Measurements from ENCODE around the gene MEGF6.

Gene MEGF6

DNA sequence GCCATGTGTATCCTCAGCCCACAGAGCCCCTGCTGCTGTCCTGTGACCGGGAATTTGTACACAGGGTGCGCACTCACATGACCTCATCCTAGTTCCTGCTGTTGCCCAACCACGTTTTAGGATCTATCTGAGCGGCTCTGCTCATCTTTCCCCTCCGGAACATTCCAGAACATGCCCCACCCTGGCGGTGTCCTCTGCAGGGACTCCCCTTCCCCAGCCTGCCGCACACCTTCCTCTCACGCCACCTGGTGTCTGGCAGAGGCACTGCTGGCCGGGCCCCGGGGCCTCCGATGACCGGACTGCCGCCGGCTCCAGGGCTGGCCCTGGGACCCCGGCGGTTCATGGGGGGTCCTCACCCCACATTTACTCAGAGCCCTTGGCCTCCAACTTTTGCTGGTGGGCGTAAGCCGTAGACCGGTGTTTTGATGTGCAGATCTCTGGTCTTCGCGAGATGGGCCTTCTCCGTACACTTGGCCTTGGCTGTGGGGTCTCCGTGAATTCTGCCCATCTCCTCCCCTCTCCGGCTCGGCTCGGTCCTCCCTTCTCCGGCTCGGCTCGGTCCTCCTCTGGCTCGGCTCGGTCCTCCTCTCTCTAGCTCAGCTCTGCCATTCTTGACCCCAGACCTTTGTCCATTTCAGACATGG, 127.4 kb downstream of the MEGF6 start:
- TF ChIP-seq POLR2A (IDR thresholded peaks at IDR 0.05; ENCODE audit: low read length) = no peak
- no peak for TF ChIP-seq GATA1 (IDR thresholded peaks at IDR 0.05; ENCODE audit: low read depth, low read length)
- DNase-seq = peak in 1 of 2 experiments; percentile 39

DNA sequence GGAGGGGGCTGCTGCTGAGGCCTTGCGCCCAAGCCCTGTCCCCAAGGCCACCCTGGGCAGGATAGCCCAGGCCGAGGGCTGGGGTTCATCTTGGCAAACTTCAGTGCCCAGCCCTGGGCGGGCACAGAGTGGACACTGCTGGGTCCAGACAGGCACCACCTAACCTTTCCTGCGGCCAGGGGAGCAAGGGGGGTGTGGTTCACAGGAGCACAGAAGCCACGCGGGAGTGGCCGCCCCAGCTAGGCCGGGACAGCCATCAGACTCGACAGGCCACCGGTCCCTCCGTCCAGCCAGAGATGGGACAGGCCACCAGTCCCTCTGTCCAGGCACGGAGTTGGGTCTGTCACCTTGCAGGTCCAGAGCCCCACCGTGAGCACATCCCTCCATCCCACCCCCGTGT, 127.9 kb downstream of the MEGF6 start:
- no peak for TF ChIP-seq POLR2A (IDR thresholded peaks at IDR 0.05; ENCODE audit: low read length)
- TF ChIP-seq GATA1 (IDR thresholded peaks at IDR 0.05; ENCODE audit: low read depth, low read length) = no peak
- DNase-seq = no peak

DNA sequence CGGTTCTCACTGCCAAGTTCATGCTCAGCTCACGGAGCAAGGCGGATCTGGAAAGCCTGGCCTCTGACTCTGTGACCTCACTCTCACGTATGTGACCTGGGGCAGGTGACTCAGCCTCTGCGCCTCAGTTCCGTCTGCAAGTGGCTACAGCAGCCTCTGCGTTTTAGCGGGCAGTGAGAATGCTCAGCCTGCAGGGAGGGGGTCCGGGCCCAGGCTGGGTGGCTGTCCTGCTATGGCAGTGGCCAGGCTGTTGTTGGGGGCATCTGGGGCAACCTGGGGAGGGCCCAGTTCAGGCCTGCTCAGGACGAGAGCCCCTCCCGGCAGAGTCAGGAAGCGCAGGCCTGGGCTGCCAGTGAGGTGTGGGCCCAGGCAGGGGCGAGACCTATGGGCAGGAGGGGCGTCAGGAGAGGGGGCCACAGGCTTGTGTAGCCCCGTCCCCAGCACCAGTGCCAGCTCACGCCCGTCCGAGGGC, 128.9 kb downstream of the MEGF6 start:
- TF ChIP-seq GATA1 (IDR thresholded peaks at IDR 0.05; ENCODE audit: low read depth, low read length) = no peak
- no peak for TF ChIP-seq POLR2A (IDR thresholded peaks at IDR 0.05; ENCODE audit: low read length)
- DNase-seq = no peak

DNA sequence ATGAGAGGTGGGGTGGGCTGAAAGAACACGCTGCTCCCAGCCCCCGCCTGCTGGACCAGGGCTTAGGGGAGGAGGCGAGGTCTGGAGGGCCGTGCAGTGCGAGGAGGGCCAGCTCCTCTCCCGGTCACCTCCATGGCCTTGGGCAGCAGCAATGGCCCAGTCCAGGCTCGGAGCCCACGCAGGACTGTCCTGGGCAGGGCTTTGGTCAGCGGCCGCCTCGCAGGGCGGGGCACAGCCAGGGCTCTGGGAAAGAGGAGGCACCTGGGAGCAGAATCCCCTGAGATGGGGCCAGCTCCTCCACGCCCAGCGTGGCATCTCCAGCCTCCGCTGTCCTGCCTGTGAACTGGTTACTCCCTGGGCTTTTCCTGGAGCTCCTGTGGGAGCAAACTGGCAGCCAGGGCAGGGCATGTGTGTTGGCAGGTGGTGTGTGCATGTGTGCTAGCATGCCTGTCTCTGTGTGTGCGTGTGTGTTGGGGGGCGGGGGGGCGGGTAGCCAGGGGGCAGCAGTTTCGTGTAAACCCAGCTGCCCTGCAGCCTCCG, 129.4 kb downstream of the MEGF6 start:
- DNase-seq = no peak
- TF ChIP-seq POLR2A (IDR thresholded peaks at IDR 0.05; ENCODE audit: low read length) = no peak
- TF ChIP-seq GATA1 (IDR thresholded peaks at IDR 0.05; ENCODE audit: low read depth, low read length) = no peak

DNA sequence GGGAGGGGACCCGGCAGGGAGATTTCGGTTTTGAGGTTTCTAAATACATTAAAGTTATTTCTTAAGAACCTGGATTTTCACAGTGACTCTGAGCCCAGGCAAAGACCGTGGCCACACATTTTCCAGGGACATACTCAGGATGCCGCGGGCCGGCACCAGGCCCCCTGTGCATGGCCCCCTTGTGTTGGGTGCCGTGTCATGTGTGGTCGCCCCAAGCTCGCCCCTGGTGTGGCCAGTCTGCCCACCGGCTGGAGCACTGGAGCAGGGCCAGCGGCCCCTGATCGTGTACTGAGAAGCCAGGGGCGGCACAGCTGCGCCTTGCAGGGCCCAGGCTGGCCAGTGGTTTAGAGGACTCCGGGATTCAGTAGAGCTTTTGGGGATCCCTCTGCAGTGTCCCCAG, 130.3 kb downstream of the MEGF6 start:
- no peak for DNase-seq
- no peak for TF ChIP-seq GATA1 (IDR thresholded peaks at IDR 0.05; ENCODE audit: low read depth, low read length)
- TF ChIP-seq POLR2A (IDR thresholded peaks at IDR 0.05; ENCODE audit: low read length) = no peak

DNA sequence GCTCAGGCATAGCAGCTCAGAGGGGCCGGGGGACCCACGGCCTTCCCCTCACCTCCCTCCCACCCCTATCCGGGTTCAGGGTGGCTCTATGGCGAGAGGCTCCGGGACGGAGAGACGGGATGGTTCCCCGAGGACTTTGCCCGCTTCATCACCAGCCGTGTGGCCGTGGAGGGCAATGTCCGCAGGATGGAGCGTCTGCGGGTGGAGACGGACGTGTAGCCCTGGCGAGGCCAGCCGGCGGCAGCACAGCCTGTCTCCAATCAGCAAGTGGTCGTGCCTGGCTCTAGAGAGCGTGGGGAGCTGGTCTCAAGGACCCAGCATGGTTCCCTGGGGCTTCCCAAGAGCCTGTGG, 131.0 kb downstream of the MEGF6 start:
- TF ChIP-seq GATA1 (IDR thresholded peaks at IDR 0.05; ENCODE audit: low read depth, low read length) (no peak), POLR2A (IDR thresholded peaks at IDR 0.05; ENCODE audit: low read length) (no peak)

DNA sequence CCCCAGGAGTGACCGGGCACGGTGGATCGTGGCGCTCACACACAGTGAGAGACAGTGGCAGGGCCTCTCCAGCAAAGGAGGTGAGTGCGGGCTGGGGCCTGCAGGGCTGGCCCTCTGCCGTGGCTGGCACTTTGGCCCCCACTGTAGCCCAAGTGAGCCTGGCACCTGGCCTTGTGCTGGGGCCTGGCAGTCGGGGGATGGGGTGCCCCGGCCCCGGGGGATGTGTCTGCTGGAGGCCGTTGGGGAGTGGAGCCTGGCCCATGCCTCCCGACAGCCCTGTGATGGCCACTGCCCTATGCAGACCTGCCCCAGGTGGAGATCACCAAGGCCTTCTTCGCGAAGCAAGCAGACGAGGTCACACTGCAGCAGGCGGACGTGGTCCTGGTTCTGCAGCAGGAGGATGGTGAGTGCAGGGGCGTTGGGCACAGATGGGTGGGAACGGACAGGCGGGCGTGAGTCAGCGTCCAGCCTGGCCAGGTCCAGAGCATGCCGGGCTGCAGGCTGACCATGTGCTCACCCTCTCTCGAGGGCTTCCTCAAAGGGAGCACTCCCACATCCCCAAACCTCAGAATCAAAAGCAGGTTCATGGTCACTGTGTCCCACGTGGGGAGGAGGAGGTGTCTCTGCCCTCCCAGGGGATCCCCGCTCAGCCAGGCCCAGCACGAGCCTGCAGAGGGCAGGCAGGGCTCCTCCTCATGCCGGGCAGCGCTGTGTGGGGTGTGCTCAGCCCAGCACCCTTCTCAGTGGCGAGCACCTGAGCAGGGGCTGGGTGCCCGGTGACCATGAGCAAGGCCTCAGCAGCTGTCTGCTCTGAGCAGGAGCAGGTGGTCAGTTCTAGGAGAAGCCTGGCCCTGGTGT, 131.6 kb downstream of the MEGF6 start:
- no peak for DNase-seq
- TF ChIP-seq POLR2A (IDR thresholded peaks at IDR 0.05; ENCODE audit: low read length) (no peak), GATA1 (IDR thresholded peaks at IDR 0.05; ENCODE audit: low read depth, low read length) (no peak)

More for the DNA sequence above, 131.0 kb downstream of the MEGF6 start:
- no peak for DNase-seq

DNA sequence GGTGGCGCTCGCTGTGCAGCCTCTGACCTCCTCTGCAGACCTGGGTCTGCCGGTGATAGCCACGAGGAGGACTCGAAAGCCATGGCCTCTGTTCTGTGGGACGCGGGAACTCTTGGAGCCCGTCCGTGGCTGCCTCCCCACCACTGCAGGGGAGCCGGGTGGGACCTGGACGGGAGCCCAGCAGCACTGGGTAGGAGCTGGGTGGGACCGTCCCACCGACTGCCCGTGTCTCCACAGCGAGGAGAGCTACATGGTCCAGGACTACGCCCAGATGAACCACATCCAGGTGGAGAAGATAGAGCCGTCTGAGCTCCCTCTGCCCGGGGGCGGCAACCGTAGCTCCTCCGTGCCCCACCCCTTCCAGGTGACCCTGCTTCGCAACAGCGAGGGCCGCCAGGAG, 133.1 kb downstream of the MEGF6 start:
- TF ChIP-seq GATA1 (IDR thresholded peaks at IDR 0.05; ENCODE audit: low read depth, low read length) = no peak
- no peak for TF ChIP-seq POLR2A (IDR thresholded peaks at IDR 0.05; ENCODE audit: low read length)
- DNase-seq = no peak

DNA sequence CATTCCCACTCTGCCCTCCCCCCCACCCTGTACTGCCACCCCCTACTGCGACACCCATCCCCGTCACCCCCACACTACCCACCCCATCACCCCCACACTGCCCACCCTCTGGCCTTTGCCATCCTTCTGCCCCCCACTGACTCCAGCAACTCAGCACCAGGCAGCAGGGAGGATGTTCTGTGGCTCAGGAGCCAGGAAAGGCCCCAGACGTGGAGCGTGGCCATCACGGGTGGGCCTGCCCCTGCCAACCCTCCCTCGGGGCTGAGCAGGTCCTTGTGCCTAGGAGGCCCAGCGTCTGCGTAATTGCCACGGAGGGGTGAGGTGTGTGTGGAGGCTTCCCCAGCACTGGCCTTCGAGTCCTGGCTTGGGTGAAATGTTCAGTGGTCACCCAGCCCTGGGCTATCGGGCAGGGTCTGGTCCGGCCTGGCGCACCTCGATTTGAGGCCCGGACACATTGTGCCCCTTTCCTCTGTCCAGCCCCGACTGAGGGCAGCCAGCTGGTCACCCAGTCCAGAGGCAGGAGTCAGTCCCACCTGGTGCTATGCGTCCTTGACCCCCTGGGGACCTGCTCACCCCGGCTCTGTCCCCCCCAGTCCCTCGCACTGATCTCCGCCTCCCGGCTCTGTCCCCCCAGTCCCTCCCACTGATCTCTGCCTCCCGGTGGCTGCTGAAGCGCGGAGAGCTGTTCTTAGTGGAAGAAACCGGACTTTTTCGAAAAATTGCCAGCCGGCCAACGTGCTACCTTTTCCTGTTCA, 133.9 kb downstream of the MEGF6 start:
- TF ChIP-seq GATA1 (IDR thresholded peaks at IDR 0.05; ENCODE audit: low read depth, low read length) (no peak), POLR2A (IDR thresholded peaks at IDR 0.05; ENCODE audit: low read length) (no peak)
- peak in 1 of 2 experiments; percentile 7 for DNase-seq

DNA sequence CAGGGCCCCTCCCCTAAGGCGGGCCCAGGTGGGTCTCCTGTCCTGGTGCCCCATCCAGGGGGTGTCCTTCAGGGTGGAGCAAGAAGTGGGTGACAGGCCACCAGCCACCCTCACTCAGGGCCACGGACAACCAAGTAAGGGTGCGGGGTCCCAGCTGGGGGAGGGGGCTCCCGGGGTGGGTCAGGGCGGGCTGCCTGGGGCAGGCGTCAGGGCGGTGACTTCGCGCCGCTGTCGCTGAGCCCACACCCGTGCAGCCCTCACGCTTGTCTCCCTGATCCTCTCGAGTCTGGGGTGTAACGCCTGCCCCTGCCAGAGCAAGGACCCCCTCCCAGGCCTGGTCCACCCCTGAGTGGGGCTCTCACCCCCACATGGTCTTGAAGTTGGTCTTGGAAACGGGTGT, 134.6 kb downstream of the MEGF6 start:
- TF ChIP-seq POLR2A (IDR thresholded peaks at IDR 0.05; ENCODE audit: low read length) (no peak), GATA1 (IDR thresholded peaks at IDR 0.05; ENCODE audit: low read depth, low read length) (no peak)
- DNase-seq = no peak

DNA sequence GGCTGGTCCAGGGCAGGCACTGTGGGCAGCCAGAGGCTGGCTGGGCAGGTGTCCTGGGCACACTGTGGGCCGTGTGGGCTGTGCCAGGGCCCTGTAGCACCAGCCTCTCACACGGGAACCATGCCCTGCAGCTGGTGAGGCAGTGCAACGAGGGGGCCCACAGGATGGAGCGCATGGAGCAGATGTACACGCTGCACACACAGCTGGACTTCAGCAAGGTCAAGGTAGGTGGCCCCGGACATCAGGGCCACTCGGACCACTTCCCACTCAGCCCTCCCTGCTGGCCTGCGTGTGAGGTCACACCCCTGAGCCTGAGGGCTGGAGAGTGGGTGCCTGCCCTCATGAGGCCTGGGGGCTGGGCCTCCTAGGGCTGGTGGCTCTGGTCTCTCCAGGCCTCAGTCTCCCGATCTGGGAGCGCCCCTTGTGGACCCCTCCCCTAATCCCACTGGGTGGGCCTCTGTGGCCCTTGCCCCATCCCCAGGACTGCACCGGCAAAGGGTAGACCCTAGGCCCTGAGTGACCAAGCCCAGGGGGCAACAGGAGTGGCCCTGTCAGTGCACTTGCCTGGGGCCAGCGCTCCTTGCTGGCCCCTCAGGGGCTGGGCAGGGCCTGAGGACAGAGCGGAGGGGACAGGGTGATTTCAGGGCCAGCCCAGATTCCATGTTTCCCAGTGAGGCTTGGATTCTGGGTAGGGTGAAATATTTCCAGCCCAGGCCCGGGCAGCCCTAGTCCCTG, 135.3 kb downstream of the MEGF6 start:
- TF ChIP-seq POLR2A (IDR thresholded peaks at IDR 0.05; ENCODE audit: low read length) (no peak), GATA1 (IDR thresholded peaks at IDR 0.05; ENCODE audit: low read depth, low read length) (no peak)

DNA sequence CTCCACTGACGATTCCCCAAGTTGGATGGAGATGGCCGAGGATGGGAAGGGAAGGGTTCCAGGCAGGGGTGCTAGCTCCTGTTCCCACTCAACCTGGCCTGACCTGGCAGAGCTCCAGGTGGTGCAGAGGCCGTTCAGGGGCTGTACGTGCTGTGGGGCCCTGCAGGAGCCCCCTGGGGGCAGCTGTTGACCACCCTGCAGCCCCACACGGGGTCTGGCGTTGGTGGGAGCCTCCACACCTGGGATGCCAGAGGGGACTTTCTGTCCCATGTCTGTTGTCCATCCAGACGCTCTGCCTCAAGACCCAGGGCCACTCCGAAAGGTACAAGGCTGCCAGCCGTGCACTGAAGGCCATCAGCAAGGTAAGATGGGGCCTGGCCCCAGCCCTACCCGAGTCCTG, 136.9 kb downstream of the MEGF6 start:
- TF ChIP-seq POLR2A (IDR thresholded peaks at IDR 0.05; ENCODE audit: low read length) (no peak), GATA1 (IDR thresholded peaks at IDR 0.05; ENCODE audit: low read depth, low read length) (no peak)

More for the DNA sequence above, 135.3 kb downstream of the MEGF6 start:
- DNase-seq = no peak

DNA sequence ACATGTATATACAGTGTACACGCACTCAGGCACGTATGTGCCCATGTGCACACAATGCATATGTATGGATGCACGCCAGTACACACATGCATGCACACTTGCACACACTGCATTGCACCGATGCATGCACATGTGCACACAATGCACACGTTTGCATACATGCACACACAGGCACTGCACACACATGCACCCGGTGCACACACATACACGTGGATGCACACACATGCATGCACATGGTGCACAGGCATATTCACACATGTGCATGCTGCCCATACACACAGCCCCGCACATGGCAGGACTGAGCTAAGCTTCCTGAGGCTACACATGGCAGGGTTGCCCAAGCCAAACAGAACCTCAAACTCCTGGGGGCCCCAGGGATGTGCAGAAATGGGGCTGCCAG, 137.3 kb downstream of the MEGF6 start:
- DNase-seq = no peak
- TF ChIP-seq GATA1 (IDR thresholded peaks at IDR 0.05; ENCODE audit: low read depth, low read length) (no peak), POLR2A (IDR thresholded peaks at IDR 0.05; ENCODE audit: low read length) (no peak)

More for the DNA sequence above, 136.9 kb downstream of the MEGF6 start:
- DNase-seq = no peak

All from erythroblast (primary cell).